IPS-18c (cell line): Measurements from ENCODE around the gene DEFB114.

ENCODE experiments used
- H3K4me3 ChIP-seq: 2 replicates; pipeline ENCODE4 v1.7.0; 2013; ENCODE audit warnings: low read depth, mild to moderate bottlenecking, low read length, moderate library complexity; ENCODE audit not compliant: insufficient read depth
- H3K9me3 ChIP-seq: one replicate; pipeline ENCODE4 v1.6.1; 2013; ENCODE audit warnings: mild to moderate bottlenecking, low read length, moderate library complexity; ENCODE audit not compliant: control insufficient read depth, insufficient read depth

The DEFB114 gene

DNA sequence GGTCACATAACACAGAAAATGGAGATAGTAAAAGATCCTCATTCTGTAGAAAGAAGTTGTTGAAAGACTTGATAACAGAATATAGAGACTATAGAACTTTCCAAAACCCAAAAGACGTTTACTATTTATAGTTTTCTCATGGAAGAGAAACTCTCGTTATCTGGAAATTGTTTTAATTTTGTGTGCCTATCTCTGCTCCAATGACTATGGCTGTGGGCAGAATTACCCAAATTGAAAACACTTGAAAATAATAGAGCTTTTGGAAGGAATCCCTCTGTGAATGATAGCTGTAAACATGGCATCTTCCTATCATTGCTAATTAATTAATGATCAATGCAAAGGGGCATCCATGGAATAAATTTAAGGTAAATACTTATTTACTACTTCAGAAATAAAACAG lies at the start of gene DEFB114:
Gene DEFB114, minus strand, starts transcription at position 101 of the 400 bp plus-strand sequence. Its CDS starts 59 bp downstream, at position 42.
- Histone ChIP-seq H3K4me3 (no peak within 1 kb of the TSS), H3K9me3 (no peaks in the 10 kb centered on the region)

- Histone ChIP-seq H3K9me3 (no peaks in the 10 kb centered on the region), H3K4me3 (no peak overlapping the region)
Measured at GRCh38 chr6:50007819-50008218, 43.9 kb upstream of the DEFB114 start.

DNA sequence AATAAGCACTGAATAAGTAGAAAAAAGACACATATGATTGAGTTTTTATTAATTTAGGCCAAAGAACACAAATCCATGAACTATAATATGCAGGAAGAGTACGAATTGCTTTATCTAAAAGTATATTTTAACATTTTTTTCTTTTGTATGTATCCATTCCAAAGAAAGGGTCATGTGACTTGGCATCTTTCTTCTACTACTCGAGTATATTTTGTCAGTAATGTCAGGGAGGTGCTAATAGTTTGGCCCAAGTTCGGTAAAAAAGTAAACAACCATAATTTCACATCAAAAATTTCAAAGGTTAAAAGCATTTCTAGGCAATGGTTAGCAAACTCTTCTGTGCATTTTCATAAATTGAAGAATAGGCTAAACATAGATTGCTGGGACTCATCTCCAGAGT lies 39.2 kb upstream of the DEFB114 start:
- no peak overlapping the region for H3K4me3 ChIP-seq
- no peaks in the 10 kb centered on the region for H3K9me3 ChIP-seq

GRCh38 chr6:49995278-49995677 lies 31.3 kb upstream of the DEFB114 start:
- no peak overlapping the region for H3K4me3 ChIP-seq
- H3K9me3 ChIP-seq = no peaks in the 10 kb centered on the region

DNA sequence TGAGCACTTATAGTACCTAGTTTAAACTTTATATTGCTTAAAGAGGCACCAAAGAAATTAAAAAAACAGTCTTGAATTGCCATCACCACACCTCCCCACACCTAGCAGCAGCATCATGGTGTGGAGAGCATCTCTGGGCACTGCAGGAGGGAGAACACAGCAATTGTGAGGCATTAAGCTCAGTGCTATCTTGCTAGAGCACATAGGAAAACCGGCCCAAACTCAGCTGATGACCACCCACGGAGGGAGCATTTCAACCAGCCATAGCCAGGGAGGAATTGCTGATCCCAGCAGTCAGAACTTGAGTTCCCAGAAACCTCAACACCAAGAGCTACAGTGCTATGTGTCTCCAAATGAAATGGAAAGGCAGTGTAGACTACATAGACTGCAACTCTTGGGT lies 24.9 kb upstream of the DEFB114 start:
- H3K4me3 ChIP-seq = no peak overlapping the region
- H3K9me3 ChIP-seq = no peaks in the 10 kb centered on the region

- H3K4me3 ChIP-seq = no peak overlapping the region
- no peaks in the 10 kb centered on the region for H3K9me3 ChIP-seq
Measured at GRCh38 chr6:49987749-49988148, 23.8 kb upstream of the DEFB114 start.

DNA sequence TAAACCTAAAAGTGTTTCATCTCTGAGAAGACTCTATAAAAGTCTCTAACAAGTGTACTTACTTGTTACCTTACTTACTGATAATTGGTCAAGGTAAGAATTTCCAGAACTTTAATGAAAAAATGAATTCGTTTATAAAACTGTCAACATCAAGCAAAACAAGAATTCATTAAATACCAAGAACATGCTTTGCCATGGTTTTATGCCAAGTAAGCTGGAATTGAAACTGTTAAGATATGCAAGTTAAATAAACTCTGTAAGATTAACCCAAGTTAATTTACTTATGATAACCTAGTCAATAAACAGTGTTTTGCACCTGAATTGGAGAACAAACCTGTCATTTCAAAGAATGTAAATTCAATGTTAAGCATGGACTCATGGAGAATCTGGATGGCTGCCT lies 22.6 kb upstream of the DEFB114 start:
- no peak overlapping the region for H3K4me3 ChIP-seq
- no peaks in the 10 kb centered on the region for H3K9me3 ChIP-seq

- no peaks in the 10 kb centered on the region for H3K9me3 ChIP-seq
Measured at GRCh38 chr6:49982046-49982445, 18.1 kb upstream of the DEFB114 start.

DNA sequence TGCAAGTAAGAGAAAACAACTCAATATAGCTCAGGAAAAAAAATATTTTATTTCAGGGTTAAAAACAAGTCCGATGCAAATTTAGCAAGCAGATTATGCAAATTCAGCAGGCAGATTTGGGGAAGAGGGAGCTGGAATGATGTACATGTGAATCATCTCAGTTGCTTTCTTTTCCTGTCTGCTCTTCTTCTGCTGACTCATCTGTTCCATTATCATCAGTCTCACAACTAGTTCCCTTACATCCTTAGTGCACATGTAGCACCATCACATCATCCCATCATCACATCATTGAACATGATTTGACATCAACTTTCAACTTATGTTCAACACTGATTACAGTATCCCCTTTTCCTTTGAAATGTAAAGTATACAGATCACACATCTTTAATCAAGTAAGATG lies 16.9 kb upstream of the DEFB114 start:
- Histone ChIP-seq H3K9me3 (no peaks in the 10 kb centered on the region), H3K4me3 (no peak overlapping the region)

More at GRCh38 chr6:49982046-49982445, 18.1 kb upstream of the DEFB114 start:
- H3K4me3 ChIP-seq = no peak overlapping the region

DNA sequence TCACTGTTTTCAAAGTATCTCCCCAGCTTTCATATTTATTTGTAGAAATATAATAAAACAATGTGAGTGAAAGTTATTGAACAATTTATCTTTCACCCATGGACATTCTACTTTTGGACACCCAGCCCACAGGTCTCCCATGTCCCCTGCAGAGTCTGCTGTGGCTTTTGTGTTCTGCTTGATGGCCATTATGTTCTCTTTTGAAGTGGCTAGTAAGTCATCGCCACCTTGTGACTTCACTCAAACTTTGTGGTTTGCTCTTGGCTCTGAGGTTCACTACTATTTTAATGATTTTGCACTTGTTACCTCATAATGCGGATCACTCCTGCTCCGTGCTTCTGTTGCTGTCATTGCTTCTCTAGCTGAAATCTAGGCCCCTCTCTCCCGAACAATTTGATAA lies 15.6 kb upstream of the DEFB114 start:
- Histone ChIP-seq H3K4me3 (no peak overlapping the region), H3K9me3 (no peaks in the 10 kb centered on the region)

DNA sequence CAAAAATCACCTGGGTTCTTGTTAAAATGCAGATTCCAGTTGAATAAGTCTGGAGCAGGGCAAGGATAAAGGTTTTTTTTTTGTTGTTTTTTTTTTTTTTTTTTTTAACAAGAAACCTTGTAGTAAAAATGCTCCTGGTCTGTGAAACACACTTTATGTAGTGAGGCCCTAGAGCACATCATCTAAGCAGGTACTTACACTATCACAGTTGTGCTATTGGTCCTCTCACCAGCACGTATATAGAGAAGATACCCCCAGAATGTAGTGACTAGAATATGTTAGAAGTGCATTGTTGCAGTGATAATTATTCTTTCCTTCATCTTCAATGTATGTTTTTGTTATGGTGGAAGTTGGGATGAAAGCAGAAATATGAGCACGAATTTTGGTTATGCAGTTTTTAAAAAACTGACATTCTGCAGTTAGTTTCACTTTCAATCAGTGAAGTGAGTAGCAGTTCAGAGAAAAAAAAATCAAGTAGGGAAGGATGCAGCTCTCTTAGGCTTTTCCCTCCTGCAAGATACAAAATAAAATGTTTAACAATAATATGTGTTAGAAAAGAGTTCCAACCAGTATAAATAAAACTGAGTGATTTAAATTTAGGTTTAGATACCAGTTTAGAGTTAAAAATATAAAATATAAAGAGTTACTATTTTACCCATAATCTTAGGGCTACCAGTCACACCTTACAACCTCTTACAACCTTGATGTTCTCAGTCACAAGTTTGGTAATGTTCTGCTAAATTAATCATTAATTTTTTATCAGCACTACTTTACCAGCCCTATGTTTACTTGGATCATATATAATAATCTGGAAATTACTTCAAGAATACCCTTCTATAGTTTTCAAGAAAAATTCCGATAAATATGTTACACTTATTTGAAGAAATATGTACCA lies 14.6 kb upstream of the DEFB114 start:
- H3K9me3 ChIP-seq = no peaks in the 10 kb centered on the region
- no peak overlapping the region for H3K4me3 ChIP-seq

- no peak within 1 kb of the TSS for H3K4me3 ChIP-seq
Measured at GRCh38 chr6:49969605-49970004, 5.6 kb upstream of the DEFB114 start, which contains the start of gene DEFB113. TSS of gene DEFB113 (minus strand) at chr6:49969625. CDS start at chr6:49969625, 0 bp downstream.

DNA sequence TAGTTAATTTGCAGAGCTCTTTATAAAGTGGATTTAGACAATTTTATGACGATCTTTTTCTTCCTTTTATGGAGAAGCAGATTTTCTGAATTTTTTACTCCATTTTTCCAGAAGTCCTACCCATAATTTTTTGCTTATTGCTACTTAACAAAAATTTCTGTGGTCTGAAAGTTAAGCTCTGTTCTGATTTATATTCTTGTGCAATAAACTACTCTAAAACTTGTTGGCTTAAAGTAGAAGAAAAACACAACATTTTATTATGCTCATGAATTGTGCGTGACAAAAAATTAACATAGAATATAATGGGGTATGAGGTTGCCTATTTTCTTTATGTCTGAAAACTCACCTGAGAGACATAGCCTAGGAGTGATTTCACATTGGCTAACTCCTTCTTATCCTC lies 2.9 kb upstream of the DEFB114 start:
- H3K9me3 ChIP-seq = no peaks in the 10 kb centered on the region
- no peak overlapping the region for H3K4me3 ChIP-seq

More at GRCh38 chr6:49969605-49970004, 5.6 kb upstream of the DEFB114 start, which contains the start of gene DEFB113:
- no peaks in the 10 kb centered on the region for H3K9me3 ChIP-seq

DNA sequence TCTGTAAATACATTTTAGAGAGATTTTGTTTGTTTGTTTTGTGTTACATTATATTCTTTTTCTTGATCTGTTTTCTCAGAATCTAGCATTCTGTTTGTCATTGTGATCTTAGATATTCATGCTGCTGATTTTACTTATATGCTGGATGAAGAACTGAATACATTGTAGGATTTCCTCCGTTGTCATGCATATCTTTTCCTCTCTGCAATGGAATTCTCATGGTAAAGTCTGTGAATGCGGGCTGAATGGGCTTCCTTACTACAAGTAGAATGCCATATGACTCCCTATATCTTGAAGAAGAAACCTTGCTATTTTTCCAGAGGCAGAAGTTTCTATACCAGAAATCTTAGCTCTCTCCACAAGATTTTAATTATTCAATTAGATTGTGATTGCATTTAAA lies 2.4 kb upstream of the DEFB114 start:
- Histone ChIP-seq H3K4me3 (no peak overlapping the region), H3K9me3 (no peaks in the 10 kb centered on the region)

DNA sequence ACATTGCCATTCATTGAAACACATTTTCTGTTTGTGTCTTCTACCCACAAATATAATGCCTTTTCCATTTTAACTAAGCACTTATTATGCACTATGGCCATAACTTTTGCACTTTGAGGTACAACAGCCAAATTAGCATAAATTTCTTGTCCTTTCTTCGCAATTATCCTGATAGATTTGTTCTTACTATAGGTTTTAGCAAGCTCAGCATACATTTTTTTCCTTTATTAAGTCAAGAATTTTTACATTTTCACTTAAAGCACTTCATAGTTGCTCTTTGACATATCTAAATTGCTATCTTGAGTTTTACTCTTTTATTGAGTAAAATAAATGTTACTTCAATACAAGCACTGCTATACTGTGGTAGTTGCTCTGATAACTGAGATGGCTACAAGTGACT lies 5.8 kb downstream of the DEFB114 start:
- no peaks in the 10 kb centered on the region for H3K9me3 ChIP-seq
- no peak overlapping the region for H3K4me3 ChIP-seq

DNA sequence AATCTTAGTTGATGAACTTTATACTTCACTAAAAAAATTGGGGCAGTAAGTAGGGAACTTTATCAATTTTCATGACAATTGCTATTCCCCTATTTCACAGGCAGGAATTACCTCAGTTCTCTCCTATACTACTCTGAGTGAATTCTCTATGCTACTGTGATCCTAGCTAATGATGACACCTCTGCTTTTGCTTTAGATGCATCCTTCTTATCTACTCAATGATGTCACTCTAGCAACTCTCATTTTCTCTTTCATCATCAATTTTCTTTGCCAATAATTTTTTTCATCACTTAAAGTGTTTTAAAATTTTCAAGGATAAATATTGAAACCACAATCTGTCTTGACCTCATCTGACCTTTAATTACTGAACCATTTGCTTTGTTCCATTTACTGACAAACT lies 8.1 kb downstream of the DEFB114 start:
- Histone ChIP-seq H3K4me3 (no peak overlapping the region), H3K9me3 (no peaks in the 10 kb centered on the region)

DNA sequence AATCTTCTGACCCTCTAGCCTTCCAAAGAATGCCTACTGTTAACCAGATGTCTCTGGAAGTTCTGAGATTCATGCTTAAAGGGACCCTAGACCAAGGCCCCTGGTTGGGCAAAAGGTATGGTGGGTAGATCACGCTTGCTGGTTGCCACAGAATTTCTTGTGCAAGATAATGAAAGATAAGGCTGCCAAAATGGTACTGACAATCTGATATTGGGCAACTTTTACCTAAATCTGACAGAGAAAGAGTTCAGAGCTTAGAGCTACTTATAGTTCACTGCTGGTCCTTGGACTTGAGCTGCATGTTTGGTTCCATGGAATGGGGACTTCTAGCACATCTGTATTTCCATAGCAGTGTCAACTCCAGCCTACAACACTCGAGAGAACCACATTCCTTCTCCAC lies 12.0 kb downstream of the DEFB114 start:
- Histone ChIP-seq H3K4me3 (no peak overlapping the region), H3K9me3 (no peaks in the 10 kb centered on the region)

GRCh38 chr6:49950415-49950751 lies 13.6 kb downstream of the DEFB114 start:
- no peak overlapping the region for H3K4me3 ChIP-seq
- no peaks in the 10 kb centered on the region for H3K9me3 ChIP-seq

DNA sequence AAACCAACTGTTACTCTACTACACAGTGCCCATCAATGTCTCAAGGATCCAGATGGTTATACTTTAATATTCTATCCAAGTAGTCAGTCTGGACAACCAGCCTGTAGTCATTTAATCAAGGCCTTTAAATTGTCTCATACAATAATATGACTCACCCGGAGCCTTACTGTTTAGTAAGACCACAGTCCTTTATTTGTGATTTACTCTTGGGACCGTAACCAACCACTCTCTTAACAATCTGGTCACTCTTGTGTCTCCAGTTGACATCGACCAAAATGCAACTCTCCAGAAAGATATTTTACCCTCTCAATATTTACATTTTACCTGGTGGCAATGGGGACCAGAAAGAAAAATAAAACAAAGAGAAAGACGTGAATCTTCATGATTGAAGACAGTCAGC lies 14.9 kb downstream of the DEFB114 start:
- no peak overlapping the region for H3K4me3 ChIP-seq
- no peaks in the 10 kb centered on the region for H3K9me3 ChIP-seq
